Amniotic epithelial cell (primary cell): ENCODE data around the gene LIFR.
A peak's percentile ranks its signal among the peaks of the same experiment; 100 is the strongest.

Source experiments
- DNase-seq: peaks from one replicate; pipeline ENCODE4 v3.0.0-alpha.2; 2010; ENCODE audit warnings: low read depth

LIFR gene

GRCh38 chr5:38548064-38548759, 8.2 kb downstream of the LIFR start:
- DNase-seq, result no peak

- DNase-seq, result peak; percentile 75
Observed at GRCh38 chr5:38547257-38547656, 9.2 kb downstream of the LIFR start.

- DNase-seq, result peak; percentile 42
Observed at GRCh38 chr5:38546691-38547146, 9.7 kb downstream of the LIFR start.

GRCh38 chr5:38543886-38544285, 12.6 kb downstream of the LIFR start:
- no peak for DNase-seq

GRCh38 chr5:38543074-38543473, 13.4 kb downstream of the LIFR start:
- no peak for DNase-seq

- peak; percentile 81 for DNase-seq
Observed at GRCh38 chr5:38541174-38541725, 15.2 kb downstream of the LIFR start.

- DNase-seq, result no peak
Observed at GRCh38 chr5:38540314-38540713, 16.1 kb downstream of the LIFR start.

- peak; percentile 37 for DNase-seq
Observed at GRCh38 chr5:38538161-38538560, 18.3 kb downstream of the LIFR start.

GRCh38 chr5:38537505-38537904, 18.9 kb downstream of the LIFR start:
- DNase-seq, result no peak

GRCh38 chr5:38536968-38537367, 19.5 kb downstream of the LIFR start:
- DNase-seq, result no peak

GRCh38 chr5:38535845-38536244, 20.6 kb downstream of the LIFR start:
- DNase-seq, result no peak

GRCh38 chr5:38535248-38535750, 21.1 kb downstream of the LIFR start:
- peak; percentile 64 for DNase-seq

GRCh38 chr5:38534156-38534453, 22.3 kb downstream of the LIFR start:
- peak; percentile 39 for DNase-seq

GRCh38 chr5:38533286-38534155, 22.9 kb downstream of the LIFR start:
- DNase-seq, result no peak

GRCh38 chr5:38532165-38532669, 24.2 kb downstream of the LIFR start:
- DNase-seq, result no peak

GRCh38 chr5:38531518-38531917, 24.9 kb downstream of the LIFR start:
- no peak for DNase-seq

- DNase-seq, result no peak
Observed at GRCh38 chr5:38529955-38530646, 26.3 kb downstream of the LIFR start.

- no peak for DNase-seq
Observed at GRCh38 chr5:38528162-38528703, 28.2 kb downstream of the LIFR start.

GRCh38 chr5:38527475-38527874, 29.0 kb downstream of the LIFR start:
- no peak for DNase-seq

GRCh38 chr5:38524022-38524421, 32.4 kb downstream of the LIFR start:
- no peak for DNase-seq

- DNase-seq, result no peak
Observed at GRCh38 chr5:38519476-38519875, 37.0 kb downstream of the LIFR start.

GRCh38 chr5:38518341-38518740, 38.1 kb downstream of the LIFR start:
- DNase-seq, result peak; percentile 27
